Astrocyte of the cerebellum (primary cell): Measurements from ENCODE around the gene MCM6.
A peak's percentile ranks its signal among the peaks of the same experiment; 100 is the strongest.
"Not testable (repeated sequence)": the region's sequence is repeated elsewhere in the genome, so short reads cannot be mapped to it uniquely, and the experiment has no call there.

Experiments used
- DNase-seq: peaks from one replicate; pipeline ENCODE4 v3.0.0-alpha.2; 2011; ENCODE audit warnings: low read depth
- H3K4me3 ChIP-seq: 2 replicates; pipeline ENCODE4 v1.5.1; 2011; ENCODE audit warnings: mild to moderate bottlenecking, low read depth, low read length, moderate library complexity
- CTCF ChIP-seq: IDR thresholded peaks from 2 replicates; pipeline ENCODE4 v1.5.1; 2012; ENCODE audit warnings: low read length, low read depth, moderate library complexity, mild to moderate bottlenecking; ENCODE audit errors: missing control alignments
- in situ Hi-C: cut with HindIII; loops from 2 replicates; pipeline ENCODE4 v1.10.0; 2017; ENCODE audit warnings: low sequenced_read_pairs

Gene MCM6

GRCh38 chr2:135797497-135798274 lies 78.6 kb downstream of the MCM6 start:
- peak; percentile 98 for TF ChIP-seq CTCF
- no peak for DNase-seq
- H3K4me3 ChIP-seq, result no peak overlapping the region
- in situ Hi-C loops, result no loop called here

- TF ChIP-seq CTCF, result no peak
- in situ Hi-C loops, result no loop called here
- no peak overlapping the region for H3K4me3 ChIP-seq
- DNase-seq, result no peak
Measured at GRCh38 chr2:135796606-135797005, 79.6 kb downstream of the MCM6 start.

GRCh38 chr2:135795641-135796040 lies 80.6 kb downstream of the MCM6 start:
- H3K4me3 ChIP-seq, in situ Hi-C loops, DNase-seq: not testable (repeated sequence)

- TF ChIP-seq CTCF, result no peak
- no peak for DNase-seq
- H3K4me3 ChIP-seq, result no peak overlapping the region
- in situ Hi-C loops, result no loop called here
Measured at GRCh38 chr2:135792401-135793150, 83.7 kb downstream of the MCM6 start.

- peak; percentile 26 for DNase-seq
- H3K4me3 ChIP-seq, result no peak overlapping the region
- in situ Hi-C loops, result no loop called here
- no peak for TF ChIP-seq CTCF
Measured at GRCh38 chr2:135791418-135792190, 84.6 kb downstream of the MCM6 start.

GRCh38 chr2:135790423-135790822 lies 85.8 kb downstream of the MCM6 start:
- DNase-seq, result no peak
- in situ Hi-C loops, result no loop called here
- H3K4me3 ChIP-seq, result no peak overlapping the region
- no peak for TF ChIP-seq CTCF
